ENCODE data around the gene TEX38.
"Not testable (repeated sequence)": the region's sequence is repeated elsewhere in the genome, so short reads cannot be mapped to it uniquely, and the experiment has no call there.

Gene TEX38

DNA sequence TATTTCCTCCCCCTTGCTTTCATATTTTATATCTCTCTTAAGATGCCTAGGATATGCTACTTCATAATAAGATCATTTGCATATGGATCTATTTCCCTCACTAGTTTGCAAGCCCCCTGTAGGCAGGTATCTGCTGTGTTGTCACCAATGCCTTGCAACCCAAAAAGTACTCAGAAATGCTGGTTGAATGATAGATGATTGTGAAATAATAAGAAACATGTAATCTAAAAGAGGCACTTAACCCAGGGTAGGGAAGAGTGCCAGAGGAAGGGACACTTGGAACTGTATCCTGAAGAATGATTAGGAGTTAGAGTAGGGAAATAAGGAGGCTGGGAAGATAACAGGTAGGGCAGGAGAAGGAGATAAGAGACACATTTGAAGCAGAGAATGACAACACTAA lies 15.8 kb upstream of the TEX38 start:
- DNase-seq (ENCODE audit: insufficient read length, low spot score): no peak
- FAIRE-seq: no peak
- TF ChIP-seq, protein P1, sequence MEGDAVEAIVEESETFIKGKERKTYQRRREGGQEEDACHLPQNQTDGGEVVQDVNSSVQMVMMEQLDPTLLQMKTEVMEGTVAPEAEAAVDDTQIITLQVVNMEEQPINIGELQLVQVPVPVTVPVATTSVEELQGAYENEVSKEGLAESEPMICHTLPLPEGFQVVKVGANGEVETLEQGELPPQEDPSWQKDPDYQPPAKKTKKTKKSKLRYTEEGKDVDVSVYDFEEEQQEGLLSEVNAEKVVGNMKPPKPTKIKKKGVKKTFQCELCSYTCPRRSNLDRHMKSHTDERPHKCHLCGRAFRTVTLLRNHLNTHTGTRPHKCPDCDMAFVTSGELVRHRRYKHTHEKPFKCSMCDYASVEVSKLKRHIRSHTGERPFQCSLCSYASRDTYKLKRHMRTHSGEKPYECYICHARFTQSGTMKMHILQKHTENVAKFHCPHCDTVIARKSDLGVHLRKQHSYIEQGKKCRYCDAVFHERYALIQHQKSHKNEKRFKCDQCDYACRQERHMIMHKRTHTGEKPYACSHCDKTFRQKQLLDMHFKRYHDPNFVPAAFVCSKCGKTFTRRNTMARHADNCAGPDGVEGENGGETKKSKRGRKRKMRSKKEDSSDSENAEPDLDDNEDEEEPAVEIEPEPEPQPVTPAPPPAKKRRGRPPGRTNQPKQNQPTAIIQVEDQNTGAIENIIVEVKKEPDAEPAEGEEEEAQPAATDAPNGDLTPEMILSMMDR (IDR thresholded peaks at IDR 0.05; ENCODE audit: insufficient read depth, missing control alignments): no peak

DNA sequence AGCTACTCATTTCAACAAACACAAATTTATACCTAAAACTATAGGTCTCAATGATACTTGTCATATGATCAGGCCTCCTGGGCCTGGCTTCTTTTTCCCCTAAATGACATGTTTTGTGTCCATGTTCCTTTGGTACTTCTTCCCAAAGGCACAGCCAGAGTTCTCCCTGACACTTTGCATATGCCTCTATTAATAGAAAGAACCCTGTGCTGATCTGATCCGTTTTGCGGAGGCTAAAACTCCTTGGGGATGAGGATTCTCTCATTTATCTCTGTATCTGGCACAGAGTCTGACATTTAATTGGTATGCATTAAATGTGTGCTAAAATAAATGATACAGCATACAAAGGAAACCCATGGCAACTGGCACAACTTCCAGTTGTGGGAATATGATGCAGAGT lies 15.0 kb upstream of the TEX38 start:
- no peak for DNase-seq (ENCODE audit: insufficient read length, low spot score)
- TF ChIP-seq, protein P1 (IDR thresholded peaks at IDR 0.05; ENCODE audit: insufficient read depth, missing control alignments): no peak
- no peak for FAIRE-seq

DNA sequence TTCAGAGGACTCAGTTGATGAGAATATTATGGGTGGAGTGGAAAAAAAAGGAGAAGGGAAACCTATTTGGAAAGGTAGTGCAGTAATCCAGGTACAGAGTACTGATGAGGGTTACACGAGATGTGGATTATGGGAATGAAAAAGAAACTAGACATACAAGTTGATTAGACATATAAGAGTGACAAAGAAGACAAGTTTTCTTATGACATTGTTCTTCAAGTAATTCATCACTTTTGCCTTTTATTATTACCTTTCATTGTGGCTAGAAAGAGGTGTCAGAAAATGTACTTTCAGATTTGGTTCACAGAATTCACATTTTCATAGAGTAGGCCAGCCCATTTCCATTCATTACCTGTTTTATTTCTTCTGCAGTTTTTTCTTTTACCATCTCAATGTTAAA lies 13.9 kb upstream of the TEX38 start:
- DNase-seq (ENCODE audit: insufficient read length, low spot score) (no peak), FAIRE-seq (no peak)
- TF ChIP-seq, protein P1 (IDR thresholded peaks at IDR 0.05; ENCODE audit: insufficient read depth, missing control alignments): no peak

DNA sequence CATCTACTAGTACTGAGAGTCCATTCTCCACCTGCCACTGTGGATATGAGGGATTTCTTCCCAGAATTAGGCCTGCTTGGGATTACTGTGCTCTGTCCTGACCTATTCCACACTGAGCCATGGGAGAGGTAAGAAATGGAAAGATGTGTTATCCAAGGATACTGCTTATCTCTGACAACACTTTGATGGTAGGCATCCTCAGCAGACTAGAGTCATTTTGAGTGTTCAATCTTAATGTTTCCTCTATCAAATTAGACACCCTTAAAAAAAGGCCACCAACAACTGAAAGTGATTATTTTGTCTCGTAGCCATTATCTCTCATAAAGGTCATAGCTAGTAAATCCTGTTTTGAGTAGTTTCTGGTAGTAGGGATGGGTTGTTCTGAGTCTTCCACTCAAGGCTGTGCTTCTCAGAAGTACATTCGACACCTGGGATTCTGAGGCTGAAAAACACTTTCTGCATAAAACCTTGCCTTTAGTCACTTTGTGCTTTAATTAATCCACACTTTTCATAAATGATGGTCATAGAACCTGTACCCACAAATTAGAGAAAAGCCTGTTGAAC lies 12.3 kb upstream of the TEX38 start:
- no peak for DNase-seq (ENCODE audit: insufficient read length, low spot score)
- FAIRE-seq: no peak
- TF ChIP-seq, protein P1 (IDR thresholded peaks at IDR 0.05; ENCODE audit: insufficient read depth, missing control alignments): no peak

DNA sequence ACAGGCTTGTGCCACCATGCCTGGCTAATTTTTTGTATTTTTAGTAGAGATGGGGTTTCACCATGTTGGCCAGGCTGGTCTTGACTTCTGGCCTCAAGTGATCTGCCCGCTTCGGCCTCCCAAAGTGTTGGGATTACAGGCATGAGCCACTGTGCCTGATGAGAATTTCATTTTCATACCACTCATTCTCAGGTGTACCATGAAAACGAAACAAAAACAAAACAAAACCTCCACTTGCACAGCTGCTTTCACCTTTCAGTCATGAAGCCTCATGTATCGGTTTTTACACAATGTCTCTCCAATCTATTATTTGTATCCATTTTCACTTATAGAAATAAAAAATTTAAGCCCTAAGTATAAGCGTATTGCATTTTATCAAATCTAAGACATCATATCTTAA lies 11.5 kb upstream of the TEX38 start:
- DNase-seq (ENCODE audit: insufficient read length, low spot score); FAIRE-seq: not testable (repeated sequence)

DNA sequence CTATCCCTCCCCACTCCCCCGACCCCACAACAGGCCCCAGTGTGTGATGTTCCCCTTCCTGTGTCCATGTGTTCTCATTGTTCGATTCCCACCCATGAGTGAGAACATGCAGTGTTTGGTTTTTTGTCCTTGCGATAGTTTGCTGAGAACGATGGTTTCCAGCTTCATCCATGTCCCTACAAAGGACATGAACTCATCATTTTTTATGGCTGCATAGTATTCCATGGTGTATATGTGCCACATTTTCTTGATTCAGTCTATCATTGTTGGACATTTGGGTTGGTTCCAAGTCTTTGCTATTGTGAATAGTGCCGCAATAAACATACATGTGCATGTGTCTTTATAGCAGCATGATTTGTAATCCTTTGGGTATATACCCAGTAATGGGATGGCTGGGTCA lies 8.7 kb upstream of the TEX38 start:
- not testable (repeated sequence) for DNase-seq (ENCODE audit: insufficient read length, low spot score); FAIRE-seq

DNA sequence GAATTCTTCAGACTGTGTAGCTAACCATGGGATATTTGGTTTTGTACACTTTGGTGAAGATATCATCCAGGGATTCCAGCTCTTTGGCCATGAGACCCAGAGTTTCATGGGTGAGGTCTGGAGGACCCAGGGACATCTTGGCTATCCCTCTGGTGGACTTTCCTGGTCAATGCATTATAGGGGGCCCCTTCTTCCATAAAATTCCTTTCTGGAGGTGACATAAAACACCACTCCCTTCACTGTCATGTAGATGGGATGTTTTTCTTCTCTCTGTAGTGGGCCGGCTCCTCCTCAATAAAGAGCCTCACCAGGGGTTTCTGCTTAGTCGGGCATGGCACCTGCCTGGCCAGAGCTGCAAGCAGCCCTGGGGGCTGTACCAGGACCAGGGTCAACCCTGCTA lies 5.7 kb upstream of the TEX38 start:
- FAIRE-seq (no peak), DNase-seq (ENCODE audit: insufficient read length, low spot score) (no peak)
- TF ChIP-seq, protein P1 (IDR thresholded peaks at IDR 0.05; ENCODE audit: insufficient read depth, missing control alignments): no peak

DNA sequence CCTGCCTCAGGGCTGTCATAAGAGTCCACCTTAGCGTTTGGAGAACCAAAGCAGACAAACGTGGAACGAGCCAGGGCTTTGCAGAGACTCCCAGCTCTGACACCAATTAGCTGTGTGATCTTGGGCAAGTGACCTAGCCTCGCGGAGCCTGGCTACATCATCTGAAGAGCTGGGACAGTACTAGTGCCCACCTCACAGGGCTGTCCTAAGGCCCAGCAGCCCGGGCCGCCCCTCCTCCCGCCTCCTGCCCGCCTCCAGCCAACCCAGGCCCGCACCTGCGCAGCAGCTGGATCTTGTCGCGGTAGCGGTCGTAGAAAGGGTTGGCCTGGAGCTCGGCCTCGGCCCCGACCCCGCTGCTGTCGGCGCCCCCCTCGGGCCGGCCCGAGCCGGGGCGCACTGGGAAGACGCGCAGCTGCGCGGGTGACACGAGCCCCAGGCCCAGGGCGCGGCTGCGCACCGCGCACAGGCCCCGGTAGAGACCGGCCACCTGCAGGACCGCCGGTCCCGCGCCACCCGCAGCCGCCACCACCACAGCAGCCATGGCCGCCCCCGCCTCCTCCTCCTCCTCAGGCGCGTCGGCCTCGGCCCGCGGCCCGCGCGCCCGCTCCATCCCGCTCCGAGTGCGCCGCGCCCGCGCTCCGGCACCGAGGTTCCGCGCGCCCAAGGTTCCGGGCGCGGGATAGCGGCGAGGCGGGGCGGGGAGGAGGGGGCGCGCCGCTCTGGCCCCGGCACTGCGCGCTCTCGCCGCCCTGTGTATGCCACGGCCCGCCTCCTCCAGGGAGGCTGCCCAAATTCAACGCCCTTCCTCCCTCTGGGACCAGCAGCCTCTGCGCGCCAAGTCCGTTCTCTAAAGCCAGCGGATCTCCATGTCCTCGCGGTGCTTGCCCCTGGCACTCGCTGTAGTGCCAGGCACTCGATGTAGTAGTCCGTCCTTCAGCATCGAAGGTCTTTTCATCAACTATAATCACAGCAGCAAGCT lies 3.6 kb upstream of the TEX38 start, which contains the start of gene ATPAF1:
TSS of gene ATPAF1 (minus strand) at position 583 of the 979 bp plus-strand sequence. CDS start at position 541, 42 bp downstream.
- TF ChIP-seq, protein P1 (IDR thresholded peaks at IDR 0.05; ENCODE audit: insufficient read depth, missing control alignments): no peak
- DNase-seq (ENCODE audit: insufficient read length, low spot score) (peak; percentile 42), FAIRE-seq (no peak)

Measured in D721Med (cell line).